ENCODE measurements around the gene NMNAT2. TPM values are rescaled to one million over a fixed set of nuclear protein-coding genes. Genes with fewer than 3 reads are reported as not detected.

The NMNAT2 gene
- total and polyA plus RNA-seq, 7 donors, result 0.04 to 0.61 (median 0.38) TPM

- Histone ChIP-seq H3K4me1 (peaks cover 29% of the 10 kb centered on the region), H3K27me3 (ENCODE audit: insufficient read depth in 3 of 3, low read length in 2 of 3) (no peaks in the 10 kb centered on the region), H3K27ac (no peak overlapping the region), H3K36me3 (ENCODE audit: insufficient read depth in 1 of 2, low read depth in 1 of 2) (no peaks in the 10 kb centered on the region), H3K4me3 (no peak overlapping the region), H3K9me3 (no peaks in the 10 kb centered on the region)
- DNase-seq, result no peak
- intact Hi-C loops (cut with DNase I), result loop anchor here (5.0 to 10.0 kb wide), 4 partner anchors 34 to 339 kb away; no protein-coding TSS in a partner anchor
- no peak for TF ChIP-seq CTCF (IDR thresholded peaks at IDR 0.05)
- no peak for ATAC-seq
- 51 to 80% (median 54%) methylated on average over 5 of the region's 5 CpGs for WGBS, 3 donors
These were observed 134.9 kb downstream of the NMNAT2 start for GRCh38 chr1:183283286-183283685.

- Histone ChIP-seq H3K4me3 (peak overlapping the region; percentile 51), H3K9me3 (no peaks in the 10 kb centered on the region), H3K36me3 (ENCODE audit: insufficient read depth in 1 of 2, low read depth in 1 of 2) (no peaks in the 10 kb centered on the region), H3K27ac (peak overlapping the region; percentile 78), H3K4me1 (peaks cover 22% of the 10 kb centered on the region), H3K27me3 (ENCODE audit: insufficient read depth in 3 of 3, low read length in 2 of 3) (no peaks in the 10 kb centered on the region)
- 52 to 57% (median 53%) methylated on average over 9 of the region's 9 CpGs for WGBS, 3 donors
- peak in 3 of 4 donors; percentile 18 to 30 (median 30) for ATAC-seq
- DNase-seq, result no peak
- intact Hi-C loops (cut with DNase I), result loop anchor here (5.0 to 10.0 kb wide), 4 partner anchors 35 to 340 kb away; no protein-coding TSS in a partner anchor
- no peak for TF ChIP-seq CTCF (IDR thresholded peaks at IDR 0.05)
These were observed 135.9 kb downstream of the NMNAT2 start for GRCh38 chr1:183282101-183282855.

GRCh38 chr1:183281553-183282091 is 136.6 kb downstream of the NMNAT2 start:
- DNase-seq (peak; percentile 85 to 94), ATAC-seq (peak; percentile 89 to 95 (median 93))
- Histone ChIP-seq H3K4me1 (peaks cover 16% of the 10 kb centered on the region), H3K9me3 (no peaks in the 10 kb centered on the region), H3K27me3 (ENCODE audit: insufficient read depth in 3 of 3, low read length in 2 of 3) (no peaks in the 10 kb centered on the region), H3K36me3 (ENCODE audit: insufficient read depth in 1 of 2, low read depth in 1 of 2) (no peaks in the 10 kb centered on the region), H3K27ac (peak overlapping the region; percentile 78), H3K4me3 (peak overlapping the region; percentile 51)
- TF ChIP-seq CTCF (IDR thresholded peaks at IDR 0.05), result peak; percentile 94
- WGBS, 3 donors, result 4 to 7% (median 6%) methylated on average over 12 of the region's 12 CpGs
- intact Hi-C loops (cut with DNase I), result loop anchor here (1.0 to 10.0 kb wide), 5 partner anchors 36 to 341 kb away; no protein-coding TSS in a partner anchor

GRCh38 chr1:183281039-183281438 is 137.1 kb downstream of the NMNAT2 start:
- no peaks in the 10 kb centered on the region for H3K9me3 ChIP-seq
- no peak for TF ChIP-seq CTCF (IDR thresholded peaks at IDR 0.05)
- no peak overlapping the region for H3K4me3 ChIP-seq
- WGBS, 3 donors, result 75 to 94% (median 76%) methylated on average over 2 of the region's 2 CpGs
- H3K4me1 ChIP-seq, result peaks cover 14% of the 10 kb centered on the region
- DNase-seq, result peak; percentile 64 to 76
- no peaks in the 10 kb centered on the region for H3K36me3 ChIP-seq (ENCODE audit: insufficient read depth in 1 of 2, low read depth in 1 of 2)
- ATAC-seq, result peak in 3 of 4 donors; percentile 56 to 68 (median 60)
- no peaks in the 10 kb centered on the region for H3K27me3 ChIP-seq (ENCODE audit: insufficient read depth in 3 of 3, low read length in 2 of 3)
- intact Hi-C loops (cut with DNase I), result loop anchor here (1.0 to 10.0 kb wide), 5 partner anchors 36 to 341 kb away; no protein-coding TSS in a partner anchor
- no peak overlapping the region for H3K27ac ChIP-seq
